Effector memory CD4-positive, alpha-beta T cell (primary cell): Measurements from ENCODE around the gene SLC2A4RG.

Experiments
- DNase-seq, 3 donors: peaks; one replicate each; pipeline ENCODE4 v3.0.0-alpha.2; 2020
- H3K27ac ChIP-seq: 2 replicates; pipeline ENCODE4 v1.7.0; 2013; ENCODE audit warnings: mild to moderate bottlenecking, low read length, moderate library complexity; ENCODE audit not compliant: insufficient read depth, poor library complexity, severe bottlenecking
- H3K27me3 ChIP-seq: replicated peaks from 2 replicates; pipeline ENCODE4 v1.7.0; 2013; ENCODE audit warnings: mild to moderate bottlenecking, low read length; ENCODE audit not compliant: insufficient read depth, control insufficient read depth, poor library complexity, severe bottlenecking
- H3K36me3 ChIP-seq: 2 replicates; pipeline ENCODE4 v1.7.0; 2013; ENCODE audit warnings: mild to moderate bottlenecking, low read length, moderate library complexity; ENCODE audit not compliant: control insufficient read depth, insufficient read depth
- H3K4me1 ChIP-seq: 2 replicates; pipeline ENCODE4 v1.7.0; 2013; ENCODE audit warnings: low read length, mild to moderate bottlenecking; ENCODE audit not compliant: control insufficient read depth, insufficient read depth, poor library complexity, severe bottlenecking
- H3K4me3 ChIP-seq: 2 replicates; pipeline ENCODE4 v1.7.0; 2013; ENCODE audit warnings: low read length, low read depth, mild to moderate bottlenecking; ENCODE audit not compliant: insufficient read depth, poor library complexity, severe bottlenecking
- H3K9me3 ChIP-seq: 2 replicates; pipeline ENCODE4 v1.7.0; 2013; ENCODE audit warnings: mild to moderate bottlenecking, low read length, moderate library complexity; ENCODE audit not compliant: control insufficient read depth

SLC2A4RG gene

GRCh38 chr20:63778034-63778752 lies 38.6 kb downstream of the SLC2A4RG start:
- H3K27ac ChIP-seq, result no peak overlapping the region
- H3K36me3 ChIP-seq, result no peaks in the 10 kb centered on the region
- H3K27me3 ChIP-seq, result no peaks in the 10 kb centered on the region
- H3K9me3 ChIP-seq, result no peaks in the 10 kb centered on the region
- peaks cover 8% of the 10 kb centered on the region for H3K4me1 ChIP-seq
- no peak for DNase-seq
- H3K4me3 ChIP-seq, result no peak overlapping the region

- no peak for DNase-seq
- H3K27ac ChIP-seq, result no peak overlapping the region
- H3K36me3 ChIP-seq, result no peaks in the 10 kb centered on the region
- H3K9me3 ChIP-seq, result no peaks in the 10 kb centered on the region
- H3K4me1 ChIP-seq, result peaks cover 8% of the 10 kb centered on the region
- no peak overlapping the region for H3K4me3 ChIP-seq
- H3K27me3 ChIP-seq, result no peaks in the 10 kb centered on the region
These were observed 39.3 kb downstream of the SLC2A4RG start for GRCh38 chr20:63778857-63779256.

- H3K4me3 ChIP-seq, result no peak overlapping the region
- H3K9me3 ChIP-seq, result no peaks in the 10 kb centered on the region
- peaks cover 8% of the 10 kb centered on the region for H3K4me1 ChIP-seq
- no peak for DNase-seq
- no peak overlapping the region for H3K27ac ChIP-seq
- H3K27me3 ChIP-seq, result no peaks in the 10 kb centered on the region
- no peaks in the 10 kb centered on the region for H3K36me3 ChIP-seq
These were observed 41.6 kb downstream of the SLC2A4RG start for GRCh38 chr20:63781181-63781580.

GRCh38 chr20:63782051-63782471 lies 42.5 kb downstream of the SLC2A4RG start:
- H3K9me3 ChIP-seq, result no peaks in the 10 kb centered on the region

GRCh38 chr20:63782521-63782971 lies 43.0 kb downstream of the SLC2A4RG start:
- Histone ChIP-seq H3K9me3 (no peaks in the 10 kb centered on the region), H3K27me3 (no peaks in the 10 kb centered on the region), H3K4me1 (peaks cover 8% of the 10 kb centered on the region), H3K36me3 (no peaks in the 10 kb centered on the region), H3K4me3 (no peak overlapping the region), H3K27ac (no peak overlapping the region)
- DNase-seq, result peak in 1 of 3 donors; percentile 3

More at GRCh38 chr20:63782051-63782471, 42.5 kb downstream of the SLC2A4RG start:
- Histone ChIP-seq H3K36me3 (no peaks in the 10 kb centered on the region), H3K4me1 (peaks cover 8% of the 10 kb centered on the region), H3K27ac (no peak overlapping the region), H3K4me3 (no peak overlapping the region), H3K27me3 (no peaks in the 10 kb centered on the region)
- DNase-seq, result peak; percentile 4 to 76 (median 67)

- H3K36me3 ChIP-seq, result no peaks in the 10 kb centered on the region
- no peak overlapping the region for H3K4me3 ChIP-seq
- H3K27me3 ChIP-seq, result no peaks in the 10 kb centered on the region
- H3K4me1 ChIP-seq, result peaks cover 8% of the 10 kb centered on the region
- H3K27ac ChIP-seq, result no peak overlapping the region
- no peaks in the 10 kb centered on the region for H3K9me3 ChIP-seq
- DNase-seq, result no peak
These were observed 44.4 kb downstream of the SLC2A4RG start for GRCh38 chr20:63783970-63784369.

- DNase-seq, result no peak
- peaks cover 8% of the 10 kb centered on the region for H3K4me1 ChIP-seq
- no peaks in the 10 kb centered on the region for H3K9me3 ChIP-seq
- no peaks in the 10 kb centered on the region for H3K27me3 ChIP-seq
- H3K36me3 ChIP-seq, result no peaks in the 10 kb centered on the region
- H3K27ac ChIP-seq, result no peak overlapping the region
- no peak overlapping the region for H3K4me3 ChIP-seq
These were observed 46.1 kb downstream of the SLC2A4RG start for GRCh38 chr20:63785691-63786131.

- Histone ChIP-seq H3K27me3 (no peaks in the 10 kb centered on the region), H3K9me3 (no peaks in the 10 kb centered on the region), H3K27ac (no peak overlapping the region), H3K36me3 (no peaks in the 10 kb centered on the region), H3K4me1 (peaks cover 3% of the 10 kb centered on the region), H3K4me3 (no peak overlapping the region)
- no peak for DNase-seq
These were observed 47.7 kb downstream of the SLC2A4RG start for GRCh38 chr20:63787302-63787701.

GRCh38 chr20:63787749-63788148 lies 48.2 kb downstream of the SLC2A4RG start:
- H3K27ac ChIP-seq, result no peak overlapping the region
- H3K4me1 ChIP-seq, result no peaks in the 10 kb centered on the region

GRCh38 chr20:63789836-63790571 lies 50.4 kb downstream of the SLC2A4RG start:
- Histone ChIP-seq H3K27me3 (no peaks in the 10 kb centered on the region), H3K4me1 (no peaks in the 10 kb centered on the region), H3K4me3 (no peak overlapping the region), H3K27ac (no peak overlapping the region), H3K9me3 (no peaks in the 10 kb centered on the region), H3K36me3 (no peaks in the 10 kb centered on the region)
- no peak for DNase-seq

More at GRCh38 chr20:63787749-63788148, 48.2 kb downstream of the SLC2A4RG start:
- Histone ChIP-seq H3K36me3 (no peaks in the 10 kb centered on the region), H3K9me3 (no peaks in the 10 kb centered on the region), H3K27me3 (no peaks in the 10 kb centered on the region), H3K4me3 (no peak overlapping the region)
- no peak for DNase-seq
